Ishikawa (cell line): Measurements from ENCODE around the gene RPS6KA5.

ENCODE experiments used
- CEBPB ChIP-seq: IDR thresholded peaks from 2 replicates; pipeline ENCODE4 v1.6.1; 2012
- CREB1 ChIP-seq: IDR thresholded peaks from 2 replicates; pipeline ENCODE4 v1.6.1; 2012; ENCODE audit warnings: low read depth
- EGR1 ChIP-seq: IDR thresholded peaks from 2 replicates; pipeline ENCODE4 v1.6.1; 2012
- EP300 ChIP-seq: IDR thresholded peaks from 2 replicates; pipeline ENCODE4 v1.6.1; 2012; ENCODE audit warnings: borderline replicate concordance
- FOXM1 ChIP-seq: IDR thresholded peaks from 2 replicates; pipeline ENCODE4 v1.6.1; 2012; ENCODE audit warnings: low read depth, borderline replicate concordance
- MAX ChIP-seq: IDR thresholded peaks from 2 replicates; pipeline ENCODE4 v1.6.1; 2012
- RAD21 ChIP-seq: IDR thresholded peaks from 2 replicates; pipeline ENCODE4 v1.6.1; 2012; ENCODE audit warnings: low read depth
- REST ChIP-seq: IDR thresholded peaks from 2 replicates; pipeline ENCODE4 v1.6.1; 2012; ENCODE audit warnings: low read depth, mild to moderate bottlenecking
- TAF1 ChIP-seq: IDR thresholded peaks from 2 replicates; pipeline ENCODE4 v1.6.1; 2012; ENCODE audit warnings: low read depth, mild to moderate bottlenecking
- TCF12 ChIP-seq: IDR thresholded peaks from 2 replicates; pipeline ENCODE4 v1.6.1; 2012; ENCODE audit warnings: low read depth
- TEAD4 ChIP-seq: IDR thresholded peaks from 2 replicates; pipeline ENCODE4 v1.6.1; 2012
- USF1 ChIP-seq: IDR thresholded peaks from 2 replicates; pipeline ENCODE4 v1.6.1; 2012
- YY1 ChIP-seq: IDR thresholded peaks from 2 replicates; pipeline ENCODE4 v1.6.1; 2012; ENCODE audit warnings: low read depth
- ZBTB7A ChIP-seq: IDR thresholded peaks from 2 replicates; pipeline ENCODE4 v1.6.1; 2012; ENCODE audit warnings: low read depth

GRCh38 chr14:91021115-91021514 is 39.3 kb downstream of the RPS6KA5 start:
- no peak for TF ChIP-seq MAX
- no peak for TF ChIP-seq REST
- TF ChIP-seq FOXM1: no peak
- TF ChIP-seq EGR1: no peak
- no peak for TF ChIP-seq CEBPB
- TF ChIP-seq USF1: no peak
- no peak for TF ChIP-seq TEAD4
- no peak for TF ChIP-seq TAF1
- no peak for TF ChIP-seq TCF12
- TF ChIP-seq YY1: no peak
- no peak for TF ChIP-seq RAD21
- no peak for TF ChIP-seq EP300
- TF ChIP-seq ZBTB7A: no peak
- no peak for TF ChIP-seq CREB1
